PC-3 (cell line): ENCODE results near the gene SCN10A. TPM values are rescaled to one million over a fixed set of nuclear protein-coding genes. Genes with fewer than 3 reads are reported as not detected.

Experiments used
- ATAC-seq: fragments of 200-7000 bp; cut with Tn5 transposase; 2 replicates; pipeline ENCODE4 v1.9.1; 2020; ENCODE audit warnings: mild to moderate bottlenecking, moderate library complexity
- BruUV-seq: library from RNA; stranded (reverse); fragments of 400-500 nt; replicated peaks from 2 replicates; lab custom pipeline; 2021; lab: Mats Ljungman, UMichigan
- CTCF ChIA-PET: fragments of 300-600 bp; sonication (Branson Sonifier 250); formaldehyde crosslinking; loops from one replicate; lab custom pipeline; 2022; ENCODE audit warnings: antibody characterized with exemption; lab: Charles Lee
- POLR2A ChIA-PET: fragments of 300-600 bp; sonication (Branson Sonifier 250); formaldehyde crosslinking; loops from one replicate; lab custom pipeline; 2022; ENCODE audit warnings: antibody characterized with exemption; ENCODE audit not compliant: unreplicated experiment; lab: Charles Lee
- DNase-seq: peaks from one replicate; pipeline ENCODE4 v3.0.0-alpha.2; 2015
- H2AFZ ChIP-seq: fragments of 300-600 bp; sonication (generic); 2 replicates; pipeline ENCODE4 v1.6.0; 2016; ENCODE audit warnings: antibody characterized with exemption, low read length
- H3F3A ChIP-seq: fragments of 300-600 bp; sonication (generic); one replicate; pipeline ENCODE4 v1.6.0; 2017; ENCODE audit warnings: antibody characterized with exemption, low read length, control low read depth, mild to moderate bottlenecking; ENCODE audit not compliant: unreplicated experiment
- H3K27ac ChIP-seq: fragments of 300-600 bp; sonication (generic); 2 replicates; pipeline ENCODE4 v1.5.1; 2016; ENCODE audit warnings: mild to moderate bottlenecking, low read length
- H3K27me3 ChIP-seq: fragments of 300-600 bp; sonication (generic); 2 replicates; pipeline ENCODE4 v1.6.1; 2016; ENCODE audit warnings: low read length, mixed read lengths
- H3K36me3 ChIP-seq: fragments of 300-600 bp; sonication (generic); 2 replicates; pipeline ENCODE4 v1.6.1; 2016; ENCODE audit warnings: low read depth, mixed run types, low read length, mixed read lengths
- H3K4me1 ChIP-seq: fragments of 300-600 bp; sonication (generic); 2 replicates; pipeline ENCODE4 v1.5.1; 2016; ENCODE audit warnings: low read length; ENCODE audit not compliant: insufficient read depth
- H3K4me2 ChIP-seq: fragments of 300-600 bp; sonication (generic); 2 replicates; pipeline ENCODE4 v1.6.0; 2016; ENCODE audit warnings: low read length
- H3K4me3 ChIP-seq: fragments of 300-600 bp; sonication (generic); 2 replicates; pipeline ENCODE4 v1.5.1; 2016; ENCODE audit warnings: mild to moderate bottlenecking, low read length, mixed read lengths
- H3K79me2 ChIP-seq: fragments of 300-600 bp; sonication (generic); 2 replicates; pipeline ENCODE4 v1.6.1; 2017; ENCODE audit warnings: low read length, mixed read lengths
- H3K9ac ChIP-seq: fragments of 300-600 bp; sonication (generic); 2 replicates; pipeline ENCODE4 v1.6.0; 2016; ENCODE audit warnings: mild to moderate bottlenecking, low read length
- H3K9me2 ChIP-seq: fragments of 300-600 bp; sonication (generic); replicated peaks from 2 replicates; pipeline ENCODE4 v1.6.1; 2016; ENCODE audit warnings: mixed run types, low read length, mixed read lengths
- H3K9me3 ChIP-seq: fragments of 300-600 bp; sonication (generic); 2 replicates; pipeline ENCODE4 v1.6.1; 2016; ENCODE audit warnings: low read length, mixed read lengths
- H4K20me1 ChIP-seq: fragments of 300-600 bp; sonication (generic); 2 replicates; pipeline ENCODE4 v1.6.1; 2016; ENCODE audit warnings: low read length, mixed read lengths
- EZH2 ChIP-seq: fragments of 300-600 bp; sonication (generic); IDR thresholded peaks from one replicate; pipeline ENCODE4 v1.6.1; 2017; ENCODE audit warnings: antibody characterized with exemption, mild to moderate bottlenecking, low read length; ENCODE audit not compliant: unreplicated experiment
- EZH2phosphoT487 ChIP-seq: fragments of 300-600 bp; sonication (generic); IDR thresholded peaks from 2 replicates; pipeline ENCODE4 v1.6.1; 2018; ENCODE audit warnings: mild to moderate bottlenecking, antibody characterized with exemption, low read length, borderline replicate concordance
- intact Hi-C: fragments of 100-400 bp; cut with micrococcal nuclease; formaldehyde crosslinking; loops from 2 replicates; pipeline ENCODE4 v1.9.0; 2023
- total RNA-seq: library from RNA; depleted of rRNA; stranded (reverse); fragments of >200 nt; gene quantifications from 2 replicates; pipeline ENCODE4 v1.2.3, GENCODE V29; 2014
- TF ChIP-seq, protein P1 (sequence below): fragments of 300-600 bp; sonication (generic); conservative IDR thresholded peaks from 2 replicates; pipeline ENCODE4 v1.5.1; 2017; ENCODE audit warnings: antibody characterized with exemption, low read depth, mild to moderate bottlenecking, low read length

The SCN10A gene
- total RNA-seq, 1 experiment from 2014 or later = not detected

DNA sequence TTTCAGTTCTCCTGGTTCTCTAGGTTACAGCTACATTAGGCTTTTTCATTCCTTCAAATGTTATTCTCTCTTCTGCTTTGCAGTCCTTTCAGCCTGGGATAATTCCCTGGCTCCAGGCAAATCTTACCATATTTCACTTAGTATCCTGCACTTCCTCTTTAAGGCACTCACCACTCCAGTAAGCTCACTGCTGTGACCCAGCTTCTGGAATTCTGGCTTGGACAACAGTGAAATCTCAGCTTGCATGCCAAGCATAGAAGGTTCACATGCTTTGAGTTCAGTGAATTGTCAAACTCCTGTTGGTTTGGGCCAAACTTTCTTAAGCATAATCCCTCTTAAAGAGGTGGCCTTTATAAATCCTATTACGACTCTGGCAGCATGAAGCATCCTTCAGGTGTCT is 69.4 kb downstream of the SCN10A start:
- Histone ChIP-seq H3K9me3 (no peaks in the 10 kb centered on the region), H4K20me1 (no peaks in the 10 kb centered on the region), H3K27ac (no peak overlapping the region), H2AFZ (no peak overlapping the region), H3F3A (no peaks in the 10 kb centered on the region), H3K4me1 (no peaks in the 10 kb centered on the region), H3K27me3 (peaks cover 47% of the 10 kb centered on the region), H3K9me2 (no peaks in the 10 kb centered on the region), H3K9ac (no peak overlapping the region), H3K4me3 (no peak overlapping the region), H3K36me3 (no peaks in the 10 kb centered on the region), H3K79me2 (no peaks in the 10 kb centered on the region), H3K4me2 (no peak overlapping the region)
- no peak for ATAC-seq
- ChIA-PET POLR2A (no interaction called here), CTCF (no interaction called here)
- intact Hi-C loops = no loop called here
- BruUV-seq = no TSS peak
- no peak for DNase-seq
- TF ChIP-seq EZH2 (no peak), EZH2phosphoT487 (no peak)
- TF ChIP-seq, protein P1, sequence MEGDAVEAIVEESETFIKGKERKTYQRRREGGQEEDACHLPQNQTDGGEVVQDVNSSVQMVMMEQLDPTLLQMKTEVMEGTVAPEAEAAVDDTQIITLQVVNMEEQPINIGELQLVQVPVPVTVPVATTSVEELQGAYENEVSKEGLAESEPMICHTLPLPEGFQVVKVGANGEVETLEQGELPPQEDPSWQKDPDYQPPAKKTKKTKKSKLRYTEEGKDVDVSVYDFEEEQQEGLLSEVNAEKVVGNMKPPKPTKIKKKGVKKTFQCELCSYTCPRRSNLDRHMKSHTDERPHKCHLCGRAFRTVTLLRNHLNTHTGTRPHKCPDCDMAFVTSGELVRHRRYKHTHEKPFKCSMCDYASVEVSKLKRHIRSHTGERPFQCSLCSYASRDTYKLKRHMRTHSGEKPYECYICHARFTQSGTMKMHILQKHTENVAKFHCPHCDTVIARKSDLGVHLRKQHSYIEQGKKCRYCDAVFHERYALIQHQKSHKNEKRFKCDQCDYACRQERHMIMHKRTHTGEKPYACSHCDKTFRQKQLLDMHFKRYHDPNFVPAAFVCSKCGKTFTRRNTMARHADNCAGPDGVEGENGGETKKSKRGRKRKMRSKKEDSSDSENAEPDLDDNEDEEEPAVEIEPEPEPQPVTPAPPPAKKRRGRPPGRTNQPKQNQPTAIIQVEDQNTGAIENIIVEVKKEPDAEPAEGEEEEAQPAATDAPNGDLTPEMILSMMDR = no peak

DNA sequence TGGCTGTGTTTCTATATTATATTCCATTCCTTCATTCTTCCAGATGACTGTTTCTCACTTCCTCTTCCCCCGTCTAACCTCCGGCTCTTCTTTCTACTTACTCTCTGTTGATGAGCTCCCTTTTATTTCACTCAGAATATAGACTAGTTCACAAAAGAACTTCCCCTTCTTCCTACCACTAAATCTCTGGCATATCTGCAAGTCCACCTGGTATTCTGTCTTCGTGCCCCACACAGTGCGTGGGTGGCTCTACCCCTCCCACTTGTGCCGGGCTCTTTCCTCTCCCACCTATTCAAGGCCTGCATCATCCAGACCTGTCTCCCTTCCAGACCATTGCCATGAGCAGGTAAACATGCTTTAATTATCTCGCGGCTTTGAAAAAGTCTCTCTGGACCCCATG is 73.0 kb downstream of the SCN10A start:
- POLR2A ChIA-PET = interaction anchor here (0.6 kb wide), 1 partner anchor 57 kb away, joined by 5 read pairs; no protein-coding TSS in a partner anchor
- intact Hi-C loops = no loop called here
- peaks cover 69% of the 10 kb centered on the region for H3K27me3 ChIP-seq
- H3K9ac ChIP-seq = no peak overlapping the region
- ATAC-seq (no peak), DNase-seq (no peak)
- no peaks in the 10 kb centered on the region for H3K9me3 ChIP-seq
- no peak for TF ChIP-seq EZH2phosphoT487
- H2AFZ ChIP-seq = no peak overlapping the region
- H4K20me1 ChIP-seq = no peaks in the 10 kb centered on the region
- no peaks in the 10 kb centered on the region for H3K36me3 ChIP-seq
- no peak overlapping the region for H3K4me2 ChIP-seq
- no peaks in the 10 kb centered on the region for H3K79me2 ChIP-seq
- H3K9me2 ChIP-seq = no peaks in the 10 kb centered on the region
- no peak overlapping the region for H3K4me3 ChIP-seq
- CTCF ChIA-PET = no interaction called here
- no peaks in the 10 kb centered on the region for H3K4me1 ChIP-seq
- BruUV-seq = no TSS peak
- no peaks in the 10 kb centered on the region for H3F3A ChIP-seq
- no peak overlapping the region for H3K27ac ChIP-seq

DNA sequence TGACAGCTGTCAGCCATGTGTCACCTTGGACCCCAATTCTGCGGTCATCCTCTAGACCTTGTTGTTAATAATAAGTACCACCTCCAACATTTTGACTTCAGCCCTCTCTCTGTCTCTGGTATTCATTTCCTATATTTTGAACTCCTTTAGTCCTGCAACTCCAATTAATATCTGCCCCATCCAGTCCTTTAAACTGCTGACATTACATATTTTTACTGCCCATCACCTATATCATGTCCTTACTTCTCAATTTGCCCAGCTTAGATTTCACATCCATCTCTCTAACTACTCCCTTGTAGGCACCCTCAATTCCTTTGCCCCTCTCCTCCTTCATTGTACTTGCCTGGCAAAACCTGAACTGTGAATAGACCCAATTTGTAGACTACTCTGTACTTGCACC is 73.5 kb downstream of the SCN10A start:
- Histone ChIP-seq H3K4me2 (no peak overlapping the region), H3K4me1 (no peaks in the 10 kb centered on the region), H3K9ac (no peak overlapping the region), H3K36me3 (no peaks in the 10 kb centered on the region), H3K9me3 (no peaks in the 10 kb centered on the region), H3F3A (no peaks in the 10 kb centered on the region), H3K79me2 (no peaks in the 10 kb centered on the region), H2AFZ (no peak overlapping the region), H3K9me2 (no peaks in the 10 kb centered on the region), H3K27me3 (peaks cover 64% of the 10 kb centered on the region), H4K20me1 (no peaks in the 10 kb centered on the region), H3K27ac (no peak overlapping the region), H3K4me3 (no peak overlapping the region)
- TF ChIP-seq, protein P1 = no peak
- no peak for TF ChIP-seq EZH2phosphoT487
- no TSS peak for BruUV-seq
- no peak for DNase-seq
- POLR2A ChIA-PET = interaction anchor here (0.6 kb wide), 1 partner anchor 56 kb away, joined by 5 read pairs; no protein-coding TSS in a partner anchor
- CTCF ChIA-PET = no interaction called here
- intact Hi-C loops = no loop called here
- ATAC-seq = no peak
